DOHH2 (cell line): ENCODE measurements around the gene RUNX2.

ENCODE experiments used
- H3F3A ChIP-seq: fragments of 200-600 bp; sonication (generic), shearing (Covaris generic); 2 replicates; pipeline ENCODE4 v1.6.0; 2016; ENCODE audit warnings: antibody characterized with exemption, mild to moderate bottlenecking; ENCODE audit not compliant: control insufficient read depth, insufficient read depth
- H3K27ac ChIP-seq: fragments of 200-600 bp; sonication (generic); 2 replicates; pipeline ENCODE4 v1.5.1; 2014; ENCODE audit warnings: low read depth, mild to moderate bottlenecking, low read length, moderate library complexity
- H3K27me3 ChIP-seq: fragments of 200-600 bp; sonication (generic); 2 replicates; pipeline ENCODE4 v1.6.1; 2014; ENCODE audit warnings: mild to moderate bottlenecking, low read length, mixed read lengths; ENCODE audit not compliant: control insufficient read depth
- H3K36me3 ChIP-seq: fragments of 200-600 bp; sonication (generic); 2 replicates; pipeline ENCODE4 v1.6.1; 2014; ENCODE audit warnings: mild to moderate bottlenecking, low read length, moderate library complexity, mixed read lengths; ENCODE audit not compliant: control insufficient read depth
- H3K4me1 ChIP-seq: fragments of 200-600 bp; sonication (generic); 2 replicates; pipeline ENCODE4 v1.6.1; 2014; ENCODE audit warnings: mild to moderate bottlenecking, low read length, mixed read lengths; ENCODE audit not compliant: control insufficient read depth
- H3K4me2 ChIP-seq: fragments of 200-600 bp; sonication (generic); 2 replicates; pipeline ENCODE4 v1.6.0; 2014; ENCODE audit warnings: mild to moderate bottlenecking, low read length, moderate library complexity
- H3K4me3 ChIP-seq: fragments of 200-600 bp; sonication (generic); 2 replicates; pipeline ENCODE4 v1.5.1; 2014; ENCODE audit warnings: mild to moderate bottlenecking, low read length, mixed read lengths
- H3K79me2 ChIP-seq: fragments of 200-600 bp; sonication (generic); 2 replicates; pipeline ENCODE4 v1.6.1; 2014; ENCODE audit warnings: mild to moderate bottlenecking, low read length, mixed read lengths; ENCODE audit not compliant: control insufficient read depth
- H3K9me2 ChIP-seq: fragments of 200-600 bp; sonication (generic); replicated peaks from 2 replicates; pipeline ENCODE4 v1.6.1; 2014; ENCODE audit warnings: mild to moderate bottlenecking, low read length, mixed read lengths; ENCODE audit not compliant: control insufficient read depth
- H3K9me3 ChIP-seq: fragments of 200-600 bp; sonication (generic); 2 replicates; pipeline ENCODE4 v1.6.1; 2014; ENCODE audit warnings: antibody characterized with exemption, low read length, mixed read lengths; ENCODE audit not compliant: control insufficient read depth, insufficient read depth
- H4K20me1 ChIP-seq: fragments of 200-600 bp; sonication (generic); 2 replicates; pipeline ENCODE4 v1.6.0; 2014; ENCODE audit warnings: low read depth, mild to moderate bottlenecking, antibody characterized with exemption, low read length, moderate library complexity; ENCODE audit not compliant: control insufficient read depth, insufficient read depth
- CTCF ChIP-seq: fragments of 200-600 bp; sonication (generic); IDR thresholded peaks from one replicate; pipeline ENCODE4 v1.5.1; 2014; ENCODE audit warnings: antibody characterized with exemption, mild to moderate bottlenecking, low read depth, low read length; ENCODE audit not compliant: poor library complexity, severe bottlenecking
- EZH2phosphoT487 ChIP-seq: fragments of 200-600 bp; sonication (generic); IDR thresholded peaks from 2 replicates; pipeline ENCODE4 v1.6.1; 2017; ENCODE audit warnings: borderline replicate concordance, mild to moderate bottlenecking, antibody characterized with exemption, low read length, moderate library complexity, mixed read lengths

Gene RUNX2

DNA sequence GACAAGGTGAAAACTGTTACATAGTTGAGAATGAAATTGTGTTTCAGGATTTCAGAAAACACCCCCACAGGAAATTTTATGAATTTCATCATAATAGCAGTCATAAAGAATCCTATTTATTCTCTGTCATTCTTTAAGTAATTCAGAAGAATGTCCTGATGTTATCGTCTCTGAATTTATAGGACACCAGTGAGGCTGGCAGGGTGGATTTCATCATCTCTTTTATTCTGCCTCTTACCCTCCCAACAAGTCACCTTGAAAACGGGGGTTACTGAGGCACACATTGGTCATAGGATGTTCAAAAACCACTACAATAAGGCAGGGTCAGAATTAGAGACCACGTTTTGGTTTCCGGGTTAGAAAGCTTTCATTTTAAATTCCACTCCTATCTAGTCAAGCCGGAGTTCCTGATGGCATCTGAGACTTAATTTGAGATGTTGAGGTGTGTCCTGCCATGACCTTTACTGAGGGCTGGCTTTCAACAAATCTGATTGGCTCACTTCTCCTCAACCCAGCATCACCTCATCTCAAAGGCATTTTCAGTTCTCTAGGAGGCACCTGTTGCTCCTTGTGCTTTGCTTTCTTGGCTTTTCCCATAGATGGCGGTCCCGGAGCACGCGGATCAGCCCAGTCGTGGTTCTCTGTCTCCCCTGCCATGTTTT, 280.3 kb downstream of the RUNX2 start:
- no peak overlapping the region for H3K4me2 ChIP-seq

GRCh38 chr6:45609141-45609638, 281.1 kb downstream of the RUNX2 start:
- peaks cover 14% of the 10 kb centered on the region for H3K4me1 ChIP-seq
- no peaks in the 10 kb centered on the region for H3K9me3 ChIP-seq
- TF ChIP-seq CTCF (no peak), EZH2phosphoT487 (no peak)
- no peaks in the 10 kb centered on the region for H4K20me1 ChIP-seq
- H3K4me3 ChIP-seq, result no peak overlapping the region
- H3K27ac ChIP-seq, result no peak overlapping the region
- H3F3A ChIP-seq, result 0 out of 2 replicates have a peak, but pooled peaks cover 3% of the 10 kb centered on the region
- no peaks in the 10 kb centered on the region for H3K9me2 ChIP-seq
- no peaks in the 10 kb centered on the region for H3K36me3 ChIP-seq
- H3K4me2 ChIP-seq, result no peak overlapping the region
- H3K79me2 ChIP-seq, result no peaks in the 10 kb centered on the region
- peaks cover 14% of the 10 kb centered on the region for H3K27me3 ChIP-seq

More for the DNA sequence above, 280.3 kb downstream of the RUNX2 start:
- Histone ChIP-seq H4K20me1 (no peaks in the 10 kb centered on the region), H3K79me2 (no peaks in the 10 kb centered on the region), H3K36me3 (no peaks in the 10 kb centered on the region), H3K27ac (no peak overlapping the region), H3F3A (0 out of 2 replicates have a peak, but pooled peaks cover 3% of the 10 kb centered on the region), H3K9me2 (no peaks in the 10 kb centered on the region), H3K9me3 (no peaks in the 10 kb centered on the region), H3K4me3 (no peak overlapping the region), H3K4me1 (peaks cover 14% of the 10 kb centered on the region), H3K27me3 (peaks cover 14% of the 10 kb centered on the region)
- TF ChIP-seq EZH2phosphoT487 (no peak), CTCF (no peak)

- Histone ChIP-seq H3K4me2 (peak overlapping the region; percentile 22; the same call in 1 of the 2 replicates), H3K36me3 (no peaks in the 10 kb centered on the region), H4K20me1 (no peaks in the 10 kb centered on the region), H3F3A (0 out of 2 replicates have a peak, but pooled peaks cover 3% of the 10 kb centered on the region), H3K79me2 (no peaks in the 10 kb centered on the region), H3K4me1 (peaks cover 14% of the 10 kb centered on the region), H3K9me3 (no peaks in the 10 kb centered on the region), H3K4me3 (no peak overlapping the region), H3K27ac (no peak overlapping the region), H3K27me3 (peaks cover 16% of the 10 kb centered on the region), H3K9me2 (no peaks in the 10 kb centered on the region)
- TF ChIP-seq CTCF (no peak), EZH2phosphoT487 (no peak)
Measured at GRCh38 chr6:45610374-45610773, 282.2 kb downstream of the RUNX2 start.
